A673 (cell line): ENCODE results near the gene LRRC10B. TPM values are rescaled to one million over a fixed set of nuclear protein-coding genes. Genes with fewer than 3 reads are reported as not detected.

Source experiments
- BruUV-seq: library from RNA; stranded (reverse); fragments of 400-500 nt; replicated peaks from 2 replicates; lab custom pipeline; 2021; lab: Mats Ljungman, UMichigan
- CTCF ChIA-PET: fragments of 300-600 bp; sonication (Branson Sonifier 250); formaldehyde crosslinking; loops from one replicate; lab custom pipeline; 2022; ENCODE audit warnings: antibody characterized with exemption; lab: Charles Lee
- POLR2A ChIA-PET: fragments of 300-600 bp; sonication (Branson Sonifier 250); formaldehyde crosslinking; loops from one replicate; lab custom pipeline; 2022; ENCODE audit warnings: antibody characterized with exemption; ENCODE audit not compliant: low non-redundant PET; lab: Charles Lee
- DNase-seq: peaks from one replicate; pipeline ENCODE4 v3.0.0-alpha.2; 2015; ENCODE audit warnings: low spot score
- H3K27ac ChIP-seq: fragments of 200-600 bp; sonication (generic); 2 replicates; pipeline ENCODE4 v1.5.1; 2016; ENCODE audit warnings: mixed run types, low read depth, mild to moderate bottlenecking, mixed read lengths, antibody characterized with exemption, low read length; ENCODE audit not compliant: poor library complexity, severe bottlenecking
- H3K27me3 ChIP-seq: fragments of 200-600 bp; sonication (generic); replicated peaks from 2 replicates; pipeline ENCODE4 v1.6.1; 2017; ENCODE audit warnings: mixed run types, low read depth, mild to moderate bottlenecking, mixed read lengths, antibody characterized with exemption, low read length; ENCODE audit not compliant: insufficient read depth, poor library complexity
- H3K36me3 ChIP-seq: fragments of 200-600 bp; sonication (generic); 2 replicates; pipeline ENCODE4 v1.6.1; 2016; ENCODE audit warnings: mixed run types, mild to moderate bottlenecking, mixed read lengths, antibody characterized with exemption, low read length; ENCODE audit not compliant: insufficient read depth, poor library complexity, severe bottlenecking
- H3K4me1 ChIP-seq: fragments of 200-600 bp; sonication (generic); 2 replicates; pipeline ENCODE4 v1.6.1; 2017; ENCODE audit warnings: mixed run types, mild to moderate bottlenecking, mixed read lengths, antibody characterized with exemption, low read length; ENCODE audit not compliant: insufficient read depth, poor library complexity, severe bottlenecking
- H3K4me3 ChIP-seq: fragments of 200-600 bp; sonication (generic); 2 replicates; pipeline ENCODE4 v1.5.1; 2016; ENCODE audit warnings: low read depth, mixed run types, mild to moderate bottlenecking, mixed read lengths, low read length; ENCODE audit not compliant: poor library complexity, severe bottlenecking
- H3K9me3 ChIP-seq: fragments of 200-600 bp; sonication (generic); 2 replicates; pipeline ENCODE4 v1.6.1; 2016; ENCODE audit warnings: mixed run types, low read depth, mild to moderate bottlenecking, mixed read lengths, antibody characterized with exemption, low read length; ENCODE audit not compliant: poor library complexity, severe bottlenecking
- CTCF ChIP-seq: fragments of 300-800, 200-600 bp; sonication (generic); conservative IDR thresholded peaks from 2 replicates; pipeline ENCODE4 v1.5.1; 2017; ENCODE audit warnings: low read depth, mild to moderate bottlenecking, antibody characterized with exemption, low read length, moderate library complexity, mixed read lengths
- EZH2 ChIP-seq: fragments of 200-600 bp; sonication (generic); IDR thresholded peaks from 2 replicates; pipeline ENCODE4 v1.6.1; 2017; ENCODE audit warnings: borderline replicate concordance, low read depth, mild to moderate bottlenecking, mixed read lengths, antibody characterized with exemption, low read length; ENCODE audit not compliant: poor library complexity, severe bottlenecking
- intact Hi-C: fragments of 100-400 bp; cut with micrococcal nuclease; formaldehyde crosslinking; loops from one replicate; pipeline ENCODE4 v1.10.0; 2022; ENCODE audit not compliant: unreplicated experiment
- total RNA-seq: library from RNA; stranded (reverse); gene quantifications from 2 replicates; pipeline ENCODE4 v1.2.3, GENCODE V29; 2021

The LRRC10B gene
- total RNA-seq, 1 experiment from 2014 or later: 17.4 TPM

- CTCF ChIA-PET: interaction anchor here (0.6 to 1.6 kb wide), 11 partner anchors 9 to 156 kb away, joined by 3 to 12 read pairs (median 3); no protein-coding TSS in a partner anchor
- TF ChIP-seq CTCF: peak; percentile 80
- no peak for TF ChIP-seq EZH2
- DNase-seq: peak; percentile 39
Measured at GRCh38 chr11:61482513-61482912, 26.0 kb upstream of the LRRC10B start.

GRCh38 chr11:61484541-61484940 is 24.0 kb upstream of the LRRC10B start:
- no peaks in the 10 kb centered on the region for H3K27me3 ChIP-seq
- no peaks in the 10 kb centered on the region for H3K9me3 ChIP-seq
- intact Hi-C loops: no loop called here
- TF ChIP-seq EZH2: no peak
- TF ChIP-seq CTCF: no peak
- CTCF ChIA-PET: no interaction called here
- H3K36me3 ChIP-seq: no peaks in the 10 kb centered on the region
- H3K4me1 ChIP-seq: no peaks in the 10 kb centered on the region
- BruUV-seq: no TSS peak
- DNase-seq: no peak
- no peak overlapping the region for H3K4me3 ChIP-seq
- POLR2A ChIA-PET: no interaction called here
- no peak overlapping the region for H3K27ac ChIP-seq

More at GRCh38 chr11:61482513-61482912, 26.0 kb upstream of the LRRC10B start:
- POLR2A ChIA-PET: interaction anchor here (0.5 kb wide), 1 partner anchor 34 kb away, joined by 5 read pairs; no protein-coding TSS in a partner anchor
- H3K9me3 ChIP-seq: no peaks in the 10 kb centered on the region
- intact Hi-C loops: no loop called here
- no TSS peak for BruUV-seq
- no peak overlapping the region for H3K4me3 ChIP-seq
- no peak overlapping the region for H3K27ac ChIP-seq
- no peaks in the 10 kb centered on the region for H3K27me3 ChIP-seq
- H3K4me1 ChIP-seq: no peaks in the 10 kb centered on the region
- no peaks in the 10 kb centered on the region for H3K36me3 ChIP-seq

GRCh38 chr11:61485080-61485479 is 23.5 kb upstream of the LRRC10B start:
- Histone ChIP-seq H3K9me3 (no peaks in the 10 kb centered on the region), H3K4me3 (no peak overlapping the region), H3K27ac (no peak overlapping the region), H3K27me3 (no peaks in the 10 kb centered on the region), H3K4me1 (peaks cover 3% of the 10 kb centered on the region), H3K36me3 (no peaks in the 10 kb centered on the region)
- CTCF ChIA-PET: no interaction called here
- DNase-seq: no peak
- POLR2A ChIA-PET: no interaction called here
- TF ChIP-seq CTCF (no peak), EZH2 (no peak)
- no TSS peak for BruUV-seq
- intact Hi-C loops: no loop called here
